A549 treated with AZD9567 at 1 μM for 4 hours (cell line): ENCODE results near the gene OR13C2. TPM values are rescaled to one million over a fixed set of nuclear protein-coding genes. Genes with fewer than 3 reads are reported as not detected.

Experiments used
- total RNA-seq: library from RNA; stranded (reverse); fragments of 200-300 nt; extraction: Qiagen RNA extraction; gene quantifications from 5 replicates; pipeline ENCODE4 v1.2.3, GENCODE V29; 2022; ENCODE audit not compliant: insufficient read depth

OR13C2 gene, protein sequence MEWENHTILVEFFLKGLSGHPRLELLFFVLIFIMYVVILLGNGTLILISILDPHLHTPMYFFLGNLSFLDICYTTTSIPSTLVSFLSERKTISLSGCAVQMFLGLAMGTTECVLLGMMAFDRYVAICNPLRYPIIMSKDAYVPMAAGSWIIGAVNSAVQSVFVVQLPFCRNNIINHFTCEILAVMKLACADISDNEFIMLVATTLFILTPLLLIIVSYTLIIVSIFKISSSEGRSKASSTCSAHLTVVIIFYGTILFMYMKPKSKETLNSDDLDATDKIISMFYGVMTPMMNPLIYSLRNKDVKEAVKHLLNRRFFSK
- not detected in 5 replicates for total RNA-seq

DNA sequence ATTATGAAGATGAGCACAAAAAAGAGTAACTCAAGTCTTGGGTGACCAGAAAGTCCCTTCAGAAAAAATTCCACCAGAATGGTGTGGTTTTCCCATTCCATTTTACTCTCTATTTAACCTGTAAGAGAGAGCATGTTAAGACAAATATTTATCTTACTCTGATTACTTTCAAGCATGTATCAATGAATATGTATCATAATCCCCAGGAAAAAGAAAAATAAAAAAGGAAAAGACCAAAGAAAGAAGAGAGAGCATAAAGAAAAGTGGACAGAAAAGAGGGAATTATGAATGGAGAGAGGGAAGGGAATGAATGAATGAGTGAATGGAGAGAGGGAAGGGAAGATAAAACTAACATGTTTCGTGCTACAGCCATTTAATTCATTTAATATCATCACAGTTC is at the start of gene OR13C2:
Gene OR13C2 (minus strand): TSS at position 101 of the 400 bp plus-strand sequence. CDS start 0 bp downstream, at position 101.

GRCh38 chr9:104618104-104618503 is 12.7 kb upstream of the OR13C2 start, which contains the start of gene OR13C9:
Gene OR13C9 (minus strand): TSS chr9:104618204. CDS start chr9:104618204, 0 bp downstream.

DNA sequence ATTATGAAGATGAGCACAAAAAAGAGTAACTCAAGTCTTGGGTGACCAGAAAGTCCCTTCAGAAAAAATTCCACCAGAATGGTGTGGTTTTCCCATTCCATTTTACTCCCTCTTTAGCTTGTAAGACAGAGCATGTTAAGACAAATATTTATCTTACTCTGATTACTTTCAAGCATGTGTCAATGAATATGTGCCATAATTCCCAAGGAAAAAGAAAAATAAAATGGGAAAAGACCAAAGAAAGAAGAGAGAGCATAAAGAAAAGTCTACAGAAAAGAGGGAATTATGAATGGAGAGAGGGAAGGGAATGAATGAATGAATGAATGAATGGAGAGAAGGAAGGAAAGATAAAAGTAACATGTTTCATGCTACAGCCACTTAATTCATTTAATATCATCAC is 6.1 kb downstream of the OR13C2 start, which contains the start of gene OR13C5:
Gene OR13C5 (minus strand): TSS at position 101 of the 400 bp plus-strand sequence. CDS start 0 bp downstream, at position 101.

GRCh38 chr9:104568868-104569267 is 36.6 kb downstream of the OR13C2 start, which contains the start of gene OR13C8:
Gene OR13C8 (plus strand): TSS chr9:104569168. CDS start chr9:104569168, 0 bp downstream.

Other genes starting within 250 kb of the OR13C2 start
- not detected in 5 replicates for gene OR13F1, start 101.4 kb downstream of the OR13C2 start, total RNA-seq
- not detected in 5 replicates for gene OR13C4, start 78.4 kb downstream of the OR13C2 start, total RNA-seq
- gene OR13C3, start 68.8 kb downstream of the OR13C2 start, total RNA-seq: not detected in 5 replicates
- gene OR13C8, start 36.5 kb downstream of the OR13C2 start, total RNA-seq: not detected in 5 replicates
- not detected in 5 replicates for gene OR13C5, start 6.2 kb downstream of the OR13C2 start, total RNA-seq
- gene OR13C9, start 12.6 kb upstream of the OR13C2 start, total RNA-seq: not detected in 5 replicates
- not detected in 5 replicates for gene OR13D1, start 88.9 kb upstream of the OR13C2 start, total RNA-seq
- 10.2 to 19.8 TPM (median 14.9 TPM) in 5 replicates for gene NIPSNAP3A, start 142.1 kb upstream of the OR13C2 start, total RNA-seq
- 0.24 to 0.68 TPM (median 0.65 TPM) in 4 of 5 replicates, not detected in the other for gene NIPSNAP3B, start 158.5 kb upstream of the OR13C2 start, total RNA-seq